GM21737 (cell line): ENCODE measurements around the gene GJA1.

ENCODE experiments used
- ATAC-seq: cut with Tn5 transposase; IDR thresholded peaks from one replicate; pipeline ENCODE4 v1.9.1; 2021; ENCODE audit warnings: mild to moderate bottlenecking, moderate library complexity; ENCODE audit not compliant: unreplicated experiment

GJA1 gene

GRCh38 chr6:121482004-121482693 lies 46.7 kb downstream of the GJA1 start:
- no peak for ATAC-seq

- ATAC-seq = no peak
Observed at GRCh38 chr6:121482751-121483150, 47.3 kb downstream of the GJA1 start.

GRCh38 chr6:121485359-121485811 lies 49.9 kb downstream of the GJA1 start:
- no peak for ATAC-seq

GRCh38 chr6:121491576-121491975 lies 56.1 kb downstream of the GJA1 start:
- ATAC-seq = no peak

GRCh38 chr6:121492536-121492935 lies 57.1 kb downstream of the GJA1 start:
- ATAC-seq = no peak

GRCh38 chr6:121497970-121498375 lies 62.5 kb downstream of the GJA1 start:
- no peak for ATAC-seq

GRCh38 chr6:121498481-121499276 lies 63.2 kb downstream of the GJA1 start:
- no peak for ATAC-seq
